Iris pigment epithelial cell (primary cell): ENCODE measurements around the gene EIF2D.
A peak's percentile ranks its signal among the peaks of the same experiment; 100 is the strongest.
"Not testable (repeated sequence)": the region's sequence is repeated elsewhere in the genome, so short reads cannot be mapped to it uniquely, and the experiment has no call there.

Source experiments
- DNase-seq: peaks from one replicate; pipeline ENCODE4 v3.0.0-alpha.2; 2011; ENCODE audit warnings: low read depth

The EIF2D gene

DNA sequence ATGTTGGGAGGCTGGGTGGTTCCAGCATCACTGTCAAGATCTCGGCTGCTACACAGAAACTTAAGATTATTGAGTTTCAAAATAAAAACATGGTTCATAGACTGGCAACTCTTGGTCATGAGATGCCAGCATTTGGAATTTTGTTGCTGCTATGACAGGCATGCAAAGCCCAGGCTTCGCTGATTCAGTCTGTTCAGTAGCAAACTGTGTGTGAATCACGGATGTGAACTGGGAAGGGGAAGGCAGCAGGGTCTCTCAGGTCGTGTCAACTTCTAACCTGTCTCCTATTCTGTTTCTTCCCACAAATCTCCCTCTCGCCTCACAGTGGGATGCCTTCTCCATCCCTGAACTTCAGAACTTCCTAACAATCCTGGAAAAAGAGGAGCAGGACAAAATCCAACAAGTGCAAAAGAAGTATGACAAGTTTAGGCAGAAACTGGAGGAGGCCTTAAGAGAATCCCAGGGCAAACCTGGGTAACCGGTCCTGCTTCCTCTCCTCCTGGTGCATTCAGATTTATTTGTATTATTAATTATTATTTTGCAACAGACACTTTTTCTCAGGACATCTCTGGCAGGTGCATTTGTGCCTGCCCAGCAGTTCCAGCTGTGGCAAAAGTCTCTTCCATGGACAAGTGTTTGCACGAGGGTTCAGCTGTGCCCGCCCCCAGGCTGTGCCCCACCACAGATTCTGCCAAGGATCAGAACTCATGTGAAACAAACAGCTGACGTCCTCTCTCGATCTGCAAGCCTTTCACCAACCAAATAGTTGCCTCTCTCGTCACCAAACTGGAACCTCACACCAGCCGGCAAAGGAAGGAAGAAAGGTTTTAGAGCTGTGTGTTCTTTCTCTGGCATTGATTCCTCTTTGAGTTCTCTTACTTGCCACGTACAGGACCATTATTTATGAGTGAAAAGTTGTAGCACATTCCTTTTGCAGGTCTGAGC, 25.5 kb downstream of the EIF2D start:
- DNase-seq: no peak

DNA sequence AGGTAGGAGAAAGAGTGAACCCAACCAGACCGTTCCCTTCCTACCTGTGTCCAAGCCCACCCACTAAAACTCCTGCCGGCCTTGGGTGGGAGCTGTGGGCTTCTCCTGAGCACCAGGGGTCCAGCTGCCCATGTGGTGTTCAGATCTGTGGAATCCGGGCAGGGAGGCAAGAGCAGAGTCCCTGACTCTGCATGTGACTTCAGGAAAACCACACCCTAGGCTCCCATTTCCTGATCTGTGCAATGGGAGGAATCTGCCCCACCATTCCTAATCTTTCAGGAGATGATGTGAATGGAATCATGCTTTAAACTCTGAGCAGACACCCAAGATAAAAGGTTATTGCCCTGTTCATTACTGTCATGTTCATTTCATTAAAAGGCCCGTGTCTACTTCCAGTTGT, 27.6 kb downstream of the EIF2D start:
- no peak for DNase-seq

DNA sequence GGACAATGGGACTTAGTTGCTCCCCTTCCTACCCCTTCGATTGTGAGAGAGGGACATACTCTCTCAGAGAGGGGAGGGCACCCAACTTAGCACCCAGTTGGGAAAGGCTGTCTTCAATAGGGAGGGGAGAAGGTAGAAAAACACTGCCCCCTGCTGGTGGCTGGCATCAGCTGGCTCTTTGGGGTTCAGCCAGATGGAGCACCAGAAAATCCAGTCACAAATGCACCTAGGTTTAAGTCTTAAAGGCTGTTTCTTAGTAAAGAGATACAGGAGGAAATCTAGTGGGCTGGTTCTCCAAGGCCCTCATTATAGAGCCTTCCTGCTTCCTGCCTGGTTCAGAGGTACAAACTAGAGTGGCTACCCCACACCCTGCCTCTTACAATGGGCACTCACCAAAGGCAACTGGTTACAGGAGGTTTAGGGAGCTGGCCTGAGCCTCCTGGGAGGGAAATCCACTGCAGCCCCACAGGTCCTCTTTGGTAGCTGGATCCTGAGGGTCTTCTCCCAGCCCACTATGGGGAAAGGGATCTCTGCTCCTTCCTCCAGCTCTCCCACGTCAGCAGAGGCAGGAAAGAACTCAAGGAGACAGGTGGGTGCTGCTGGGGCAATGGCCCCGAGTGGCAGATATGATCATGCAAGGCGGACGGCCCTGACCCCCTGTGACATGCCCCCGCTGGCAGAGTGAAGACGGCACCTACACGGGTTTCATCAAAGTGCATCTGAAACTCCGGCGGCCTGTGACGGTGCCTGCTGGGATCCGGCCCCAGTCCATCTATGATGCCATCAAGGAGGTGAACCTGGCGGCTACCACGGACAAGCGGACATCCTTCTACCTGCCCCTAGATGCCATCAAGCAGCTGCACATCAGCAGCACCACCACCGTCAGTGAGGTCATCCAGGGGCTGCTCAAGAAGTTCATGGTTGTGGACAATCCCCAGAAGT, 28.3 kb downstream of the EIF2D start:
- DNase-seq: peak; percentile 71

DNA sequence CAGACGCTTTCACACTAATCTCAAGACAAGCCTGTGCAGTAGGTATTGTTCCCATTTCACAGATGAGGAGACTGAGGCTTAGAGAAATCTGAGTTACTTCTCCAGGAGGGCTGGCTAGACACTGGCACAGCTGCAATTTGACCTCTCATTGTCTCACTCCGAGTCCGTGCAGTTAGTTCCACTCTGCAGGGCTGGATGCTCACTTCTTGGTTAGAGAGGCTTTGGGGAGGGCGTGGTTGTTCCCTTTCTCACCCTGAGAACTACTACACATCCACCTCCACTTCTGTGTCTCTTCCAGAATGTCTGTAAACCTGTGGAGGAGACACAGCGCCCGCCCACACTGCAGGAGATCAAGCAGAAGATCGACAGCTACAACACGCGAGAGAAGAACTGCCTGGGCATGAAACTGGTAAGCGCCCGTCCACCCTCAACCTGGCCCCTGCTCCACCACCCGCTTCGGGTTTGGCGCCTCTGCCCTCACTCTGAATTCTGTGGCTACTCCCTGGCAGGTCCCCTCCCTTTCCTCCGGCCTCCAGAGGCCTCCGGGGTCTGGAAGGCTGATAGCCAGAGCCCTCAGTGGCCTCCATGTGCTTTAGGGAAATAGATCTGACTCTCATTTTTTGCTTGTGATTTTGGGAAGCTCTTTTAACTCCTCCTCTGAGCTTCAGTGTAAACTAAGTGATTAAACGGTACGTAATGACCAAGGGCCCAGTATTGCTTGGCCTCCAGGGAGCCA, 29.1 kb downstream of the EIF2D start:
- DNase-seq: no peak

DNA sequence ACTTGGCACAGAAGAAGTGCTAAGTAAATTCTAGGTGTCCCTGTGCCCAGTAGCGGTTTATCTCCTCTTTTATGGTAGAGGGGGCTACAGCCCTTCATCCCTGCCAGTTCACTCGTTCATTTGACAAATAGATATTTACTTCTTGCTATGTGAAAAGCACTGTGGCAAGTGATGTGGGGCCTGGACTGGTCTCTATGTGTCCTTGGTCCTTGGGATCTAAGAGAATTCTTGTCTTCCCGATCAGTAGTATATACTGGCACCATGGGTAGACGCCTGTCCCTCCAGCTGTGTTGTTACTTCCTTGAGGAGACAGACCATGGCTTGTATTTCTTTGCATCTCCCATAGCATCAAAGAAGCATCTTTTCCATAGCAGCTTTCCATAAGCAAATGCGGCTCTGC, 29.7 kb downstream of the EIF2D start:
- no peak for DNase-seq

DNA sequence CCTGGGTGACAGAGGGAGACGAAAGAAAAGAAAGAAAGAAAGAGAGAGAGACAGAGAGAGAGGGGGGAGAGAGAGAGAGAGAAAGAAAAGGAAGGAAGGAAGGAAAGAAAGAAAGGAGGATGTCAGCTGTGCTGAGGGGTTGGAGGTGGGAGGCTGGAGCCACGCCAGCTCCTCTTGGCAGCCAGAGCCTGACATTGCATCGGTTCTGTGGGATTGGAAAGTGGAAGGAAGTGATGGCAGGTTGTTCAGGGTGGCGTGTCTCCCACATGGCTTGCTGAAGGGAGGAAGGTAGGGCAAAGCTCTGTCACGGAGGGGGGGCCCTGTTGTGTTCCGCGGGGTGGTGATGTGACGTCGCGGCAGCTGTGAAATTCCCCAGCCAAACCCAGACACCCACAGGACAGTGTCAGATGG, 30.7 kb downstream of the EIF2D start:
- no peak for DNase-seq

DNA sequence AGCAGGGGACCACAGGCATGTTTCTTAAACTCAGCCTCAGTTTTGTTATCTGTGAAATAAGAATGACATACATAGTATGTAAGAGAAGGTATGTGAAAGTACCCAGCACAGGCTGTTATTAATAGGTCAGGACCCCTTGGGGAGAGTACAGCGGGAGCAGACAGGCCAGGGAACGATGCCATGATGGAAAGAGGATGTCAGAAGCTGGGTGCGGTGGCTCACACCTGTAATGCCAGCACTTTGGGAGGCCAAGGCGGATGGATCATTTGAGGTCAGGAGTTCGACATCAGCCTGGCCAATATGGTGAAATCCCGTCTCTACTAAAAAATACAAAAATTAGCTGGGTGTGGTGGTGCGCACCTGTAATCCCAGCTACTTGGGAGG, 31.2 kb downstream of the EIF2D start:
- not testable (repeated sequence) for DNase-seq

DNA sequence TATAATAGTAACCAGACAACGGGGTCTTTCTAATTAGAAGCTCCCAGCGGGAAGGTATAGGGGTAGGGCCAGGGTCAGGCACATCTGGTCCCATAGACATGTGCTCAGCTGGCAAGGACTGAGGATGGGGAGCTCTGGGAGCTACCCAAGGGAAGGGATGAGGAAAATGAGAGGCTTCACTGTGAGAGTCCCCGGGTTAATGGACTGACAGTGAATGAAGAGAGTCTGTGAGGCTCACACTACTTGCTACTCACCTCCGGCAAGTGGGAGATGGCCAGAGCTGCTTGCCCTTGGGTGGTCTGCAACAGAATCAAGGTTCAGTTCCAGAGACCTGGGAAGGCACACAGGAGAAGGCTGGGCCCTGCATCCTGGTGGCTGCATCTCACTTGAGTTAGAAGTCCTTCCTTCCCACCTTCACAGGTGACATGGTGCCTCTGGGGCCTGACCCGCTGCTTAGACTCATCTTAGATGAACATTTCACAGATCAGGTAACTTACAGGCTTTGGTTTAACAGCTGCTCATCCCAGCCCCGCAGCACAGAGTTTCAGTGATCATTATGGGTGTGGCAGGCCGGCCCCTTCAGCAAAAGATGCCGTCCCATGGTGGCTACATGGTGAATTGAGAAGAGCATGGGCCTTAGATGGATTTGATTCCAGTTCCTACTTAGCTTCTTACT, 31.7 kb downstream of the EIF2D start:
- DNase-seq: no peak

DNA sequence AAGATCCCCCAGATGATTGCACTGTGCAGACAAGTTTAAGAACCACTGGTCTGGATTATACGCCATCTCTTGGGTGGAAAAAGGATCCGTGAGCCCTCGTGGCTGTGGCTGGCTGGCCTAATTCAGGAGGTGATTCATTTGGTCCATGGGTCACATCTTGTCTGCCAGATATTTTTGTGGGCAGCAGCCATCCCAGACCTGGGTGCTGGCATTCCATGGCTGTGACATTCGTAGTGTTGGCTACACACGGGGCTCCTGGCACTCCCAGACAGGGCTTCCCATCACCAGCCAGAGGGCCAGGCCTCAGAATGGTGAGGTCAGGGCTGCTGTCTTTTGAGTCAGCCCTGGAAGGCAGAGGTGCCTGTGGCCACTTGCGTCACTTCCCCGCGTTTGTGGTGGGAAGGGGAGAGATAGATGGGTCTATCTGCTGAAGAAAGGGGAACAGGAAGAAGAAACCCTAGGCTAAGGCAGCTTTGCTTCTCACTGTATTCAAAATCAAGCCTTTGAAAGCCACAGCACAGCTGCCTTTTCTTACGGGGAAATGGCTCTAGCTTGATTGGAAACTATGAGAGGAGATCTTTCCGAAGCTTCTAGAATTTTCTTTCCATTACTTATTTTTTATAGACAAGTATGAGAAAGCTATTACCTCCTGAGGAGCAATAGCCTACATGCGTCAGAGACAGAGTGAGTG, 32.4 kb downstream of the EIF2D start:
- peak; percentile 34 for DNase-seq

DNA sequence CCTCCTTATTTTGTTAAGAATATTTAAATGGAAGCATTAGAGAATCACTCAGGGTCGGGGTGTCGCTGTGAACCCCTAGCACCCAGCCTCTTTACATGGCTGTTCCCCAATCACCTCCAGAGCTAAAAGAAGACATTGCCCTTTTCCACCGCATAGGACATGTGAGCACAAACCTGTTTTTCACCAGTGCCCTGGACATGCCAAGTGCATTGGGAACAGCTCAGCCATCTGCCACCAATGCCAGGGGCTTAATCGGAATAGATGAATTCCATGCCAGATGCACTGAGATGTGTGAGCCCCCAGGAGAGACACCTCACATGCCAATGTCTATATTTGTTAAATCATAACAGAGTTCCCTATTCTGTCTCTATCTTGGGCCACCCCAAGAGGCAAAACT, 33.3 kb downstream of the EIF2D start:
- no peak for DNase-seq

DNA sequence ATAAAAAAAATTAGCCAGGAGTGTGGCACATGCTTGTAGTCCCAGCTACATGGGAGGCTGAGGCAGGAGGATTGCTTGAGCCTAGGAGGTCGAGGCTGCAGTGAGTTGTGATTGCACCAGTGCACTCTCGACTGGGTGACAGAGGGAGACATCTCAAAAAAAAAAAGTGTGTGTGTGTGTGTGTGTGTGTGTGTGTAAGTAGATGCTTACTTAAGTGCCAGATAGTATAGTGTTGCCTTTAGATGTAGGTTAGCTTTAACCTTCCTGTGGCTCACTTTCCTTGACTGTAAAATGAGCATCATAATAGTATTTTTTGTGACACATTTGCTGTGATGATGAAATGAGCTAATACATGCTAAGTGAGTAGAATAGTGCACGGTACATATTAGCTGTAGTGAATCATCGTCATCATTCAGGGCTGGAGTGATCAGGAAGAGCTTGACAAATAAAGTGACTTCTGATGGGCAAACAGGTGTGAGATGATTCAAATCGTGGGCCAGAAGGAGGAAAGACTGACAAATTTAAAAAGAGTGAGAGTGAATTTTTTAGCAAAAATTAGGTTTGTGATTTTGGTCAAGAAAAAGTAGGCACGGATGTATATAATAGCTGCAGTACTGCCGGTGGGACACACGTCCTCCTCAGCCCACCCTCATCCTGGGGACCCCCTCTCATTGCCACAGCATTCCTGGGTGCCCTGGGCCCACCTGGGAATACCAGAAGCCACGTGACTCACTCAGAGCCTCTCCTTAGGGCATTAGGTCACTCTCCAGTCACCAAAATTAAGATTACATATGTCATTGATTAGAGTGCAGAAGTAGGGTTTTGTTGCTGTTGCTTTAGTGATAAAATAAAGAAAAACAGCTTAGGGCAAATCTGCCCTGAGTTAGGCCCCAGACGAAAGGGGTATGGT, 33.9 kb downstream of the EIF2D start:
- peak; percentile 50 for DNase-seq

DNA sequence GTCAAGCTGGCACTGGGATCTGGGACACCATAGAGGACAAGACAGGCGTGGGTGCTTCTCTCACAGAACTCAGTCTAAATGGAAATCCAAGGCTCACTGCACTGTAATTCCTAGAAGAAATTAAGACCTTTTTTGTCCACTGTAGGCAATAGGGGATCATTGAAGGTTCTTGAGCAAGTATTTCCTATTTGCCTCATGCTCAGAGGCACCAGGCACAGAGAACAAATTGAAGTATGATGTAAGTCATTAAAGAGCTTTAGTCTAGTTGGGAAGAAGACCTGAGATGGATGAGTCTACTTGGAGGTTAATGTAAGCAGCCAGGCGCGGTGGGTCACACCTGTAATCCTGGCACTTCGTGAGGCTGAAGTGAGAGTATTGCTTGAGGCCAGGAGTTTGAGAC, 34.6 kb downstream of the EIF2D start:
- DNase-seq: no peak

DNA sequence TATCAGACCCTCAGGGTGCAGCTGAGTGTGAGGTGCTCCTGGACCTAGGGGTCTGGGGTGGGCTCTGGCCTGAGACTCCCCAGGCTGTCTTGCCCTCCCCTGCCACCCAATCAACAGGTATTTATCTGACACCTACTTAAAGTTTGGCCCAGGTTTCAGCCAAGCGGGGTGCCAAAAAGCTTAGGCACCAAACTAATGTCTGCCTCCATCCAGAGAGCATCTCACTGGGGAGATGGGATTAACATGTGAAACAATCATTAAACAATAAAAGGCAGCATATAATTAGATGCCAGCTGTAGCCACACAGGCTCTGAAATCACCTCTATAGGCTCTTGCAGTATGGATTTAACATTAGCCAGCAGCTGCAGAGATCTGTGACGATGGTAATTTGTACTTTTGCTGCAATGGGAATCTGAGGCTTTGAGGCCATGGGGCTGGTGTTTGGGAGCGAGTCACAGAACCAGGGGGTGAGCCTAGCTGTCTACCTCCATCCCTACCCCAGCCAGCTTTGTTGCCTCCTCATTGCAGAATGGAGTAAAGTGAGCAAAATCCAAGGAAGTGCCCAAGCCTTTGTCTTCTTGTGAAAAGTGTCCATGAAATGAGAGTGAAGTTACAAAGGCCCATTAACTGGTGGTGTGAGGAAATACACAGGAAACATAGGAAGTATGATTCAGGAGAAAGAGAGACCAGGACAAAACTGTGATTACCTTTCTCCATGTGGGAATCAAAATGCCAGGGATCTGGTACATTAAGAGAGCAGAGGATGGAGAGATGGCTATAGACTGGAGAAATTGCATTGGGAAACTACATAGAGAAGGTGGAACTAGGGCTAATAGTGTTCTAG, 36.1 kb downstream of the EIF2D start:
- DNase-seq: no peak

DNA sequence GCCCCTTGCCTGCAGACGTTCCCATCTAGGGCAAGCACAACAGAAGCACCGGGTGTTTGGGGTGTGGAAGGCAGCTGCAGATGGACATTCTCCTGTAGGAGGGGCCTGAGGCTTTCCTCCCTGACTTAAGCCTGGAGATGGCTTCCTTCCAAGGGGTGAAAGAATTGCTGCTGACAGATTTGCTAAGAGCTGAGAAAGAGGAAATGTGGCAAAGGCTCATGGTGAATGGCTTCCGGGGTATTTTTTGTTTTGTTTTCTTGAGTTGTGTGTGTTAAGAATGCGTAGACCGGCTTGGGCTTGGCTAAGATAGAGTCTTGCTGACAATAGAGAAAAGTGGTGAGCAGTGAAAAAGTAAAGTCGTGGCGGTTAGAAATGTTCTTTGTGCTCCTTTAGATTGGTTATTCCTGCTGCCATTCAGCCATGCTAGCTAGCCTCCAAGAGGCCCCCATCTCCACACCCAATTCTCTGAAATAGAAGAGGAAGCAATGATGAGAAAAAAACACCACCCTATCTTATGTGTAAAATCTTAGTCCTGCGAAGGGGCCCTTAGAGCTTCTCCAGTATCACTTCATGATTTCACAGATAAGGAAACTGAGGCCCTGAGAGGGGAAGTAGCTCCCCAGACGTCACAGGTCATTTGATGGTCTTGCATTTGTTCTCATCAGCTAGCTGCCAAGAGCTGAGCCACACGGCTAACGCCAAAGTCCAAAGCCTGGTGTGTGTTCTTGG, 36.9 kb downstream of the EIF2D start:
- peak; percentile 95 for DNase-seq

DNA sequence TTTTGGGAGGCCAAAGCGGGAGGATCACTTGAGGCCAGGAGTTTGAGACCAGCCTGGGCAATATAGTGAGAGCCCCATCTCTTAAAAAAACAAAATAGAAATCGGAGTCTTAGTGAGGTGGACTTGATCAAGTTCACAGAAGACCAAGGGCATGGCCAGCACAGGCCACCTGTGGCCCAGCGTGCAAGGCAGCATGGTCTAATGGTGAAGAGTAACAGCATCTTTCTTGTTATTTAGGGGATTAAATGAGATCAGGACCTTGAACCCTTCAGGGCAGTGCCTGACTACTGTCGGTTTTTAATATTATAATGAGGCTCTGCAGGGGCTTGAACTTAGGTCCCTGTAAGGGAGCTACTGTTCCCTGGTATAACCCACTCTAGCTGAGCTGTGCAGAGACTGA, 38.5 kb downstream of the EIF2D start:
- no peak for DNase-seq

DNA sequence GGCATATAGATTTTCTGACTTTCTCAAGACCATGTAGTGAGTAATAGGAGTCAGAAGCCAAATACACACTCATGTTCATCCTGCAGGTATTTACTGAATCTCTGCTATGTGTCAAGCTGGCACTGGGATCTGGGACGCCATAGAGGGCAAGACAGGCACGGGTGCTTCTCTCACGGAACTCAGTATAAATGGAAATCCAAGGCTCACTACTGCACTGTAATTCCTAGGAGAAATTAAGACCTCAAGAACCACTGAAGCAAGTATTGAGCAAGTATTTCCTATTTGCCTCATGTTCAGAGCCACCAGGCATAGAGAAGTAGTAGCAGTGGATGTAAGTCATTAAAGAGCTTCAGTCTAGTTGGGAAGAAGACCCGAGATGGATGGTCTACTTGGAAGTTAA, 38.9 kb downstream of the EIF2D start:
- no peak for DNase-seq

DNA sequence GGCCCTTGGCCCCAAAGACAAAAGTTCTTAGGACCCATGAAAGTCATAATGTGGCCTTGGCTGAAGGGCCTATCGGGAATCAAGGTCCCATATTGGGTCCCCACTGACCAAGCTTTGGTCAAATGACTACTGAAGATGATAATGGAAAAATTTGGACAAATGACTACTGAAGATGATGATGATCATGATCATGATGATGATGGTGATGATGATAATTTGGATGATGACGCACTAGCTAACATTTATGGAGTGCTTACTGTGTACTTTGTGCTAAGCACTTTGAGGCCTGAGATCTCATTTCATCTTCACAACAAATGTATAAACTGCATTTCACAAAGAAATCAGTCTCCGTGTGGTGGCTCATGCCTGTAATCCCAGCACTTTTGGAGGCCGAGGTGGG, 39.4 kb downstream of the EIF2D start:
- DNase-seq: no peak

DNA sequence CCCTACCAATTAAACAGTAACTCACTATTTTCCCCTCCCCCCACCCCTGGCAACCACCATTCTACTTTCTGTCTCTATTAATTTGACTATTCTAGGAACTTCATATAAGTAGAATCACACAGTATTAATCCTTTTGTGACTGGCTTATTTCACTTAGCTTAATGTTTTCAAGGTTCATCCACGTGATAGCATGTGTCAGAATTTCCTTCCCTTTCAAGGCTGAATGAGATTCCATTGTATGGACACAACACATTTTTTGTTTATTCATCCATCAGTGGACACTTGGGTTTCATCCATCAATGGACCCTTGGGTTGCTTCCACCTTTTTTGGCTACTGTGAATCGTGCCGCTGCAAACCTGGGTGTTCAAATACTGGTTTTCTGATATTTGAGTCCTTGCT, 41.7 kb downstream of the EIF2D start:
- peak; percentile 40 for DNase-seq
